ENCODE measurements around the gene KRTAP10-10. TPM values are rescaled to one million over a fixed set of nuclear protein-coding genes. Genes with fewer than 3 reads are reported as not detected.
"Not testable (repeated sequence)": the region's sequence is repeated elsewhere in the genome, so short reads cannot be mapped to it uniquely, and the experiment has no call there.

The KRTAP10-10 gene
- polyA plus RNA-seq (ENCODE audit: insufficient read length in 3 of 3), result not detected

- no peak for DNase-seq (ENCODE audit: low read depth in 3 of 3, low spot score in 2 of 3)
Observed at GRCh38 chr21:44637018-44637850, at the start of gene KRTAP10-10. KRTAP10-10 (plus strand) TSS chr21:44637356; CDS start chr21:44637418, 62 bp downstream.

GRCh38 chr21:44589094-44589493, 48.1 kb upstream of the KRTAP10-10 start:
- DNase-seq (ENCODE audit: low read depth in 3 of 3, low spot score in 2 of 3), result no peak

- no peak for DNase-seq (ENCODE audit: low read depth in 3 of 3, low spot score in 2 of 3)
Observed at GRCh38 chr21:44589586-44590305, 47.4 kb upstream of the KRTAP10-10 start.

- no peak for DNase-seq (ENCODE audit: low read depth in 3 of 3, low spot score in 2 of 3)
Observed at GRCh38 chr21:44590311-44590721, 46.8 kb upstream of the KRTAP10-10 start.

- not testable (repeated sequence) for DNase-seq (ENCODE audit: low read depth in 3 of 3, low spot score in 2 of 3)
Observed at GRCh38 chr21:44590897-44591800, 46.0 kb upstream of the KRTAP10-10 start.

- not testable (repeated sequence) for DNase-seq (ENCODE audit: low read depth in 3 of 3, low spot score in 2 of 3)
Observed at GRCh38 chr21:44591801-44592130, 45.4 kb upstream of the KRTAP10-10 start.

- DNase-seq (ENCODE audit: low read depth in 3 of 3, low spot score in 2 of 3), result no peak
Observed at GRCh38 chr21:44592446-44593311, 44.5 kb upstream of the KRTAP10-10 start, which contains the start of gene KRTAP10-6. KRTAP10-6 (minus strand) TSS chr21:44592505; CDS start chr21:44592484, 21 bp downstream.

- no peak for DNase-seq (ENCODE audit: low read depth in 3 of 3, low spot score in 2 of 3)
Observed at GRCh38 chr21:44593598-44594405, 43.4 kb upstream of the KRTAP10-10 start.

- DNase-seq (ENCODE audit: low read depth in 3 of 3, low spot score in 2 of 3), result no peak
Observed at GRCh38 chr21:44594406-44594916, 42.7 kb upstream of the KRTAP10-10 start.

- no peak for DNase-seq (ENCODE audit: low read depth in 3 of 3, low spot score in 2 of 3)
Observed at GRCh38 chr21:44595524-44595923, 41.6 kb upstream of the KRTAP10-10 start.

GRCh38 chr21:44596068-44596725, 41.0 kb upstream of the KRTAP10-10 start:
- DNase-seq (ENCODE audit: low read depth in 3 of 3, low spot score in 2 of 3), result no peak

- DNase-seq (ENCODE audit: low read depth in 3 of 3, low spot score in 2 of 3), result no peak
Observed at GRCh38 chr21:44598061-44598460, 39.1 kb upstream of the KRTAP10-10 start.

- no peak for DNase-seq (ENCODE audit: low read depth in 3 of 3, low spot score in 2 of 3)
Observed at GRCh38 chr21:44599264-44600029, 37.7 kb upstream of the KRTAP10-10 start.

- DNase-seq (ENCODE audit: low read depth in 3 of 3, low spot score in 2 of 3), result not testable (repeated sequence)
Observed at GRCh38 chr21:44600118-44600978, 36.8 kb upstream of the KRTAP10-10 start, which contains the start of gene KRTAP10-7. KRTAP10-7 (plus strand) TSS chr21:44600597; CDS start chr21:44600622, 25 bp downstream.

- not testable (repeated sequence) for DNase-seq (ENCODE audit: low read depth in 3 of 3, low spot score in 2 of 3)
Observed at GRCh38 chr21:44601091-44601490, 36.1 kb upstream of the KRTAP10-10 start.

Measured in right renal cortex interstitium (tissue), 3 donors.